MM.1S (cell line): ENCODE results near the gene ELF4.

ENCODE experiments used
- CTCF ChIP-seq: fragments of 300-600 bp; sonication (generic); IDR thresholded peaks from 2 replicates; pipeline ENCODE4 v1.5.1; 2016; ENCODE audit warnings: antibody characterized with exemption, low read length, mixed read lengths
- EZH2 ChIP-seq: fragments of 300-600 bp; sonication (generic); optimal IDR thresholded peaks from 2 replicates; pipeline ENCODE3; 2017; ENCODE audit warnings: low read depth, mild to moderate bottlenecking, antibody characterized with exemption, low read length, mixed read lengths

- TF ChIP-seq CTCF (no peak), EZH2 (no peak)
These were observed 8.4 kb upstream of the ELF4 start for GRCh38 chrX:130118441-130119311.
